A172 (cell line): Measurements from ENCODE around the gene PDE11A. TPM values are rescaled to one million over a fixed set of nuclear protein-coding genes. Genes with fewer than 3 reads are reported as not detected.

Experiments used
- DNase-seq: peaks from one replicate; pipeline ENCODE4 v3.0.0-alpha.2; 2015; ENCODE audit warnings: low spot score
- total RNA-seq: library from RNA; depleted of rRNA; stranded (reverse); fragments of >200 nt; shearing (Covaris generic); gene quantifications from 2 replicates; pipeline ENCODE4 v1.2.3, GENCODE V29; 2014; rRNA removed

The PDE11A gene
- total RNA-seq, 1 experiment from 2014 or later: 0.03 TPM

DNA sequence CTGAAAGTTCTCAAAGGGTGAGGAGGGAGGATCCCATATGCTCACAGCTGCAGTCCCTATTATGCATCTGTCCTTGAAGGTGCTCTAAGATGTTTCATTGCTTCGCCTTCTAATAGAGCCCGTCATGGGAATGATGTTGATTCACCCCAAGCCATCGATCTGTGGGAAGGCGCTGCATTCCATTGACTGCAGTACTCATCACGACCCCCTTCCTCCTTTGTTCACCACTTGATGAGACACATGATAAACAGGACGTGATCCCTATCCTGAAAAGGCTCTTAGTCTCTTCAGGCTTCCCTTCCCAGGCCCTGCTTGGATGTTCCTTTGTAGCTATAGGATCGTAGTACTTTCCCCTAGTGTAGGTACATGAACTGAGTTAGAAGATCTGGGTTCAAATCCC lies 498.2 kb downstream of the PDE11A start:
- no peak for DNase-seq

Other genes with a start within 250 kb of the PDE11A start
- 18.2 and 21.1 TPM in 2 replicates for gene RBM45, start 39.7 kb upstream of the PDE11A start, total RNA-seq
- 2.8 and 3.1 TPM in 2 replicates for gene OSBPL6, start 121.7 kb upstream of the PDE11A start, total RNA-seq